Activated effector memory CD4-positive, alpha-beta T cell treated with Interleukin-2 at 50 U/mL for 16 hours (primary cell): ENCODE results near the gene GNGT1.
"Not testable (repeated sequence)": the region's sequence is repeated elsewhere in the genome, so short reads cannot be mapped to it uniquely, and the experiment has no call there.

Experiments
- DNase-seq: peaks from one replicate; pipeline ENCODE4 v3.0.0-alpha.2; 2020

Gene GNGT1

GRCh38 chr7:93910076-93910994 is 4.0 kb downstream of the GNGT1 start:
- no peak for DNase-seq

DNA sequence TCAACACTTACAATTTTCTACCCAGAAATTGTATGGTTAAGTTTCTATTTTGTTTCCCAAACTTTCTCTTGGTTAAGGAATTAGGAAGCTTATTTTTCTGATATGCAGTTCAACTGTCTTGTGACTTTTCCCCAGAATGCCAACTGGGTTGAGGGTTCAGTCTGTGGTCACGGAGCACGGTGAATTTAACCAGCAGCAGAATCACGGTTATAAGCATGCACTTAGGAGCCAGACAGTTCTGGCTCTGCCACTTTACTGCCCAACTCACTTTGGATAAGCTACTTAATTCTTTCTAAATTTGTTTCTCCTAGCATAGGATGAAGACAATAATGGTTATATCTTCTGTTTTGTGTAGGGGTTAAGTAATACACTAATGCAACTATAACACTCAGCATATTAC is 4.9 kb downstream of the GNGT1 start:
- not testable (repeated sequence) for DNase-seq

- not testable (repeated sequence) for DNase-seq
Measured at GRCh38 chr7:93911661-93912060, 5.3 kb downstream of the GNGT1 start.

GRCh38 chr7:93913197-93913596 is 6.8 kb downstream of the GNGT1 start:
- no peak for DNase-seq

GRCh38 chr7:93914581-93915066 is 8.3 kb downstream of the GNGT1 start:
- DNase-seq, result no peak

GRCh38 chr7:93915206-93915842 is 9.0 kb downstream of the GNGT1 start:
- DNase-seq, result not testable (repeated sequence)

- DNase-seq, result not testable (repeated sequence)
Measured at GRCh38 chr7:93915888-93916287, 9.5 kb downstream of the GNGT1 start.

- DNase-seq, result not testable (repeated sequence)
Measured at GRCh38 chr7:93916315-93916714, 9.9 kb downstream of the GNGT1 start.

GRCh38 chr7:93920496-93921182 is 14.3 kb downstream of the GNGT1 start:
- DNase-seq, result no peak

DNA sequence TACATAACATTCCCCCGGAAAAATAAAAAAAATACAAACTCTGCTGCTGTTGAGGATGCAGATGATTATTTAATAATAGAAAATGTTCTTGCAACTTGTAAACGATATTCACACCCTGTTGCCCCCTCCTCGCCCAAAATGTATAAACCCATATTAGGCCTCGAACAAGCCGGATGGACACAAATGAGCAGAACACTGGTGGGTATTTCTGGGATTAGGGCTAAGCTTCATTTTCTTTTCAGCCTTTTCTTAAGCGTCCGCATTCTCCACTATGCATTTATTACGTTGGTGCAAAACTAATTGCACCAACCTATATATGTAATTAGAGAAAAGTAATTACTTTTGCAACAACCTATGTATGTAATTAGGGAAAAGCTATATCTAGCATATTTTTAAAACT is 14.8 kb downstream of the GNGT1 start:
- DNase-seq, result no peak

DNA sequence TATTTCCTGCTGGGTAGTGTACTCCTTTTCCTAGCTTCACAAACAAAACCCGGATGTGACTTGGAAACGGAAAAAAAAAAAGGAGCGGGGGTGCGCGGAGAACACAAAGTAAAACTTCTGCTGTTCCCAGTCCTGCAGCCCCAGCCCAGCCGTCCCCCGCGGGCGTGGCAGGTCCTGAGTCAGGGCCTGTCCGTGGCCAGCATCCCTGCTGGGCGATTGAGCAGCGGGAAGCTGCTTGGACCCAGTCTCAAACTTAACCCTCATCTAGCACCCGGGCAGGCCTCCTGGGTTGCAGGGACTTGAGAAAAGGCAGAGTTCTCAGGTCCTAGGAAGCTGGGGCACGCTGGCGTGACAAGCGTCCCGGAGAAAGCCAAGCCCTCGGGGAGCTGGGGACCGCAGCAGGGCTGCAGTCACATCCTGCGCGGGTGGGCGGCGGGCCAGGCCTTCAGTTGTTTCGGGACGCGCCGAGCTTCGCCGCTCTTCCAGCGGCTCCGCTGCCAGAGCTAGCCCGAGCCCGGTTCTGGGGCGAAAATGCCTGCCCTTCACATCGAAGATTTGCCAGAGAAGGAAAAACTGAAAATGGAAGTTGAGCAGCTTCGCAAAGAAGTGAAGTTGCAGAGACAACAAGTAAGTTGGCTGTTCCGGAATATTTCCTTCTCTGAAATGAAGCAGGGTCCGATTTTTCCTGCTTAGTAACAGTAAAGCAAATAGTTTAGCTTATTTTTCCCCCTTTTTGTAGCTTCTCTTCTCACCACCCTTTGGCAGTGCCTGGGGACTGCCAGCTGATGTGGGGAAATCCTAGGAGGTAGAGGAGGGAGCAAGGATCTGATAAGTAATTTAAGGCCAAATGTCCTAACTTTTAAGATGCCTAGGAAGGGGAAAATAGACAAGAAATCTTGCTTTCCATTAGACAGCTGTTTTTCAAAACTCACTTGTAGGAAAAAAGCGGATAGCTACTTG is 15.5 kb downstream of the GNGT1 start, which contains the start of gene GNG11:
GNG11 (plus strand) TSS at position 129 of the 960 bp plus-strand sequence; CDS start at position 532, 403 bp downstream.
- no peak for DNase-seq

- no peak for DNase-seq
Measured at GRCh38 chr7:93923296-93923695, 16.9 kb downstream of the GNGT1 start.

DNA sequence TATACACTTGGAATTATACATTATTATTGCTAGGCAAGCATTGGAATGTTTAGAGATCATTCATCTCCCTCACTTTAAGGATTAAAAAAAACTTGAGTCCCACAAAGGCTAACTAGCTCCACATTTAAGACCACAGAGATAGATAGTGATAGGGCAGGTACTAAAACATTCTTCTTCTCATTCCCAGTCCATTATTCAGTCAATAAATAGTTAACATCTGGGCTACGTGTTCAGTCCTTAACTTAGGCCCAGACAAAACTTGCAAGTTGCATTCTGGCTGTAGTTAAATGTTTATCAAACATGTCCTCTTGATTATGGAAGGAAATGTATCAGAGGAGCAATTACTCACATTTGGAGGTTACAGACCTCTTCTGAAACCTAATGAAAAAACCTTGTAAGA is 17.6 kb downstream of the GNGT1 start:
- no peak for DNase-seq

- DNase-seq, result no peak
Measured at GRCh38 chr7:93926800-93927199, 20.4 kb downstream of the GNGT1 start.

GRCh38 chr7:93927585-93927984 is 21.2 kb downstream of the GNGT1 start:
- DNase-seq, result no peak

GRCh38 chr7:93931655-93932054 is 25.3 kb downstream of the GNGT1 start:
- DNase-seq, result no peak

DNA sequence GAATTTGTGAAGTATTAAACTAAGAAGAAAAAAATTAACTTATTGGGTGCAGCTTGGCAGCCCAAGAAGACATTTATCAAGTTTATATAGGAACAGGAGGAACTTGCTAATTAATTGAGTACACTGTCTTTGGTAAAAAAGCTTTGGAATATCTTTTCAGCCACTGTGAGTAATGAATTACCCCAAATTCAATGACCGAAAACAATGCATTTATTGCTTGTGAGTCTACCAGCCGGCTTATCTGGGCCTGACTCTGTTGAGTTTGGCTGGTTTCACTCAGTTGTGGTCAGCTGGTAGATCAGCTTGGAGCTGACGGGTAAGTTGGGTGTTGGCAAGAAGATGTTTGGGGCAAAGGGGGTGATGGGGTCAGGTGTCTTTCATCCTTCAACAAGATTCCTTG is 26.8 kb downstream of the GNGT1 start:
- no peak for DNase-seq

DNA sequence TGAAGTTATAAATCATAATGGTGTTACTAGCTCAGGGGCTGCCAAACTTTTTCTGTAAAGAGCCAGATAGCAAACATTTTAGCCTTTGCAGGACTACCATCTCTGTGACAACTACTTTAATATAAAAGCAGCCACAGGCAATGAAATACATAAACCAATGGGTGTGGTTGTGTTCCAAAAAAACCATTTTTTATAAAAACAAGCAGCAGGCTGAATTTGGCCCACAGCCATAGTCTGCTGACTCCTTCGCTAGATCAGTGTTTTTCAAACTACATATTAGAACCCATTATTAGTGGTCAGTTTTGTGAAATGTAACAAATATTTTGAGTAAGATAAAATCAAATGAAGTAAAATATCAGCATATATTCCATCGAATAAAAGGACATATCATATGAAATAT is 28.7 kb downstream of the GNGT1 start:
- DNase-seq, result no peak

- no peak for DNase-seq
Measured at GRCh38 chr7:93937818-93938217, 31.5 kb downstream of the GNGT1 start.

DNA sequence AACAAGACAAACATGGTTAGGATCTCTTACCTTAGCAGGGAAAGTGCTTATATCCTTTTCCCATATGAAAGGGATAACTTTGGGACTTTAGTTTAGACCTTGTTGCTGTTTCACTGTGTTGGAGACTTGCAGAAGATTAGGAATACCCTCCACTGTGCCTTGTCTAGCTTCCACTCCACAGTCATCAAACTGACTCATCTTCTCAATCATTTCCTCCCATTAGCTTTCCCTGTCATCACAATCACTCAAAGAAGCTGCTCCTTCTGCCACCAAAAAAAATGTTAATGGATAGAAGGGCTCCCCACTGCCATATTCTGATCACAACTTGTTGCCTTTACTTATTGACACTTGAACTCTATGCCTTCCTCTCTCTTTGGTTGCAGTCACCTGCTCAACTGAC is 31.9 kb downstream of the GNGT1 start:
- no peak for DNase-seq

GRCh38 chr7:93941945-93942344 is 35.6 kb downstream of the GNGT1 start:
- no peak for DNase-seq
